H1 (cell line): ENCODE measurements around the gene CAMTA1. TPM values are rescaled to one million over a fixed set of nuclear protein-coding genes. Genes with fewer than 3 reads are reported as not detected.

Source experiments
- CTCF ChIA-PET: fragments of 300-600 bp; sonication (Branson Sonifier 250); formaldehyde crosslinking; loops from one replicate; lab custom pipeline; 2021; ENCODE audit not compliant: partially characterized antibody; lab: Charles Lee
- POLR2A ChIA-PET: fragments of 300-600 bp; sonication (Branson Sonifier 250); formaldehyde crosslinking; loops from one replicate; lab custom pipeline; 2021; ENCODE audit warnings: inconsistent platforms; ENCODE audit not compliant: partially characterized antibody; lab: Charles Lee
- DNase-seq, 2 experiments: peaks; one replicate each; pipeline versions ENCODE4 v3.0.0 to v3.0.0-alpha.2; 2010 to 2022; ENCODE audit warnings: low spot score in 2 of 2, low read depth in 1 of 2, mixed read lengths in 1 of 2
- FAIRE-seq: peaks from 2 replicates; lab custom pipeline; 2011; peaks lifted over from hg19 to GRCh38; lab: Jason Lieb, UNC
- H2AFZ ChIP-seq: 2 replicates; pipeline ENCODE4 v1.8.1; 2012; ENCODE audit warnings: low read length, inconsistent platforms
- H2AK5ac ChIP-seq: 2 replicates; pipeline ENCODE4 v1.6.1; 2013; ENCODE audit warnings: low read depth, low read length
- H2BK120ac ChIP-seq: replicated peaks from 2 replicates; pipeline ENCODE3; 2013; ENCODE audit warnings: low read depth, low read length, inconsistent platforms
- H2BK12ac ChIP-seq: 2 replicates; pipeline ENCODE4 v1.6.1; 2013; ENCODE audit warnings: low read depth, low read length
- H2BK15ac ChIP-seq: 2 replicates; pipeline ENCODE4 v1.6.1; 2013; ENCODE audit warnings: low read length
- H2BK20ac ChIP-seq: 2 replicates; pipeline ENCODE4 v1.6.1; 2013; ENCODE audit warnings: low read length
- H2BK5ac ChIP-seq: 2 replicates; pipeline ENCODE4 v1.6.1; 2013; ENCODE audit warnings: low read depth, low read length
- H3K14ac ChIP-seq: 2 replicates; pipeline ENCODE4 v1.6.1; 2013; ENCODE audit warnings: inconsistent platforms; ENCODE audit not compliant: insufficient read length
- H3K18ac ChIP-seq: 2 replicates; pipeline ENCODE4 v1.6.1; 2013; ENCODE audit warnings: low read length; ENCODE audit errors: extremely low read depth
- H3K23ac ChIP-seq: 2 replicates; pipeline ENCODE4 v1.6.1; 2013; ENCODE audit warnings: inconsistent platforms; ENCODE audit not compliant: insufficient read length
- H3K23me2 ChIP-seq: 2 replicates; pipeline ENCODE4 v1.6.1; 2013; ENCODE audit warnings: low read depth, low read length
- H3K27ac ChIP-seq: 2 replicates; pipeline ENCODE4 v1.6.1; 2011; ENCODE audit warnings: low read depth, low read length, inconsistent platforms
- H3K27me3 ChIP-seq, 4 experiments: replicated peaks in 1 of 4; 1 replicate in 1 of 4; 2 replicates in 3 of 4; pipeline versions ENCODE4 v1.6.1 to v1.8.1; 2011 to 2013; ENCODE audit warnings: low read length in 3 of 4, mild to moderate bottlenecking in 3 of 4, inconsistent platforms in 2 of 4, mixed read lengths in 2 of 4, moderate library complexity in 1 of 4; ENCODE audit not compliant: control insufficient read depth in 3 of 4, insufficient read depth in 3 of 4; ENCODE audit errors: extremely low read depth in 1 of 4
- H3K36me3 ChIP-seq, 4 experiments: 2 replicates each; pipeline versions ENCODE4 v1.6.1 to v1.8.1; 2011 to 2013; ENCODE audit warnings: mild to moderate bottlenecking in 4 of 4, low read length in 3 of 4, moderate library complexity in 2 of 4, control low read depth in 1 of 4, inconsistent platforms in 1 of 4; ENCODE audit not compliant: insufficient read depth in 4 of 4, control insufficient read depth in 2 of 4
- H3K4ac ChIP-seq: replicated peaks from 2 replicates; pipeline ENCODE3; 2013; ENCODE audit warnings: low read length, low read depth, mixed read lengths, inconsistent platforms; ENCODE audit not compliant: insufficient read length
- H3K4me1 ChIP-seq, 4 experiments: replicated peaks in 1 of 4; 1 replicate in 1 of 4; 2 replicates in 3 of 4; pipeline versions ENCODE4 v1.6.1 to v1.8.1; 2011 to 2013; ENCODE audit warnings: low read length in 3 of 4, inconsistent platforms in 2 of 4, mixed read lengths in 1 of 4; ENCODE audit not compliant: insufficient read depth in 4 of 4, control insufficient read depth in 3 of 4
- H3K4me2 ChIP-seq, 2 experiments: 2 replicates each; pipeline versions ENCODE4 v1.6.1 to v1.8.1; 2011 to 2013; ENCODE audit warnings: low read depth in 2 of 2, low read length in 2 of 2, control low read depth in 1 of 2, inconsistent platforms in 1 of 2, mild to moderate bottlenecking in 1 of 2; ENCODE audit not compliant: insufficient read depth in 1 of 2
- H3K4me3 ChIP-seq, 4 experiments: fragments of 200-600, 300-600 bp in 1 of 4; sonication (generic), shearing (Covaris generic), sonication (Bioruptor Twin) in 1 of 4; 2 replicates each; pipeline versions ENCODE4 v1.5.1 to v1.8.1; 2011 to 2016; ENCODE audit warnings: low read length in 4 of 4, low read depth in 3 of 4, control low read depth in 2 of 4, inconsistent platforms in 2 of 4, mild to moderate bottlenecking in 2 of 4, mixed read lengths in 1 of 4, moderate library complexity in 1 of 4; ENCODE audit not compliant: insufficient read depth in 2 of 4; ENCODE audit errors: extremely low read depth in 1 of 4
- H3K56ac ChIP-seq: replicated peaks from 2 replicates; pipeline ENCODE3; 2013; ENCODE audit warnings: low read depth, mild to moderate bottlenecking, mixed read lengths, low read length, inconsistent platforms; ENCODE audit not compliant: insufficient read length
- H3K79me1 ChIP-seq: 2 replicates; pipeline ENCODE4 v1.6.1; 2013; ENCODE audit warnings: low read depth, low read length, control low read depth
- H3K79me2 ChIP-seq, 2 experiments: 2 replicates each; pipeline versions ENCODE4 v1.6.1 to v1.8.1; 2012 to 2013; ENCODE audit warnings: low read length in 2 of 2, mild to moderate bottlenecking in 2 of 2, inconsistent platforms in 1 of 2; ENCODE audit not compliant: insufficient read depth in 2 of 2, control insufficient read depth in 1 of 2
- H3K9ac ChIP-seq, 4 experiments: replicated peaks in 1 of 4; 1 replicate in 1 of 4; 2 replicates in 3 of 4; pipeline versions ENCODE4 v1.6.1 to v1.8.1; 2011 to 2013; ENCODE audit warnings: low read depth in 3 of 4, low read length in 3 of 4, control low read depth in 2 of 4, mild to moderate bottlenecking in 2 of 4, moderate library complexity in 2 of 4, inconsistent platforms in 1 of 4; ENCODE audit errors: extremely low read depth in 1 of 4
- H3K9me3 ChIP-seq, 2 experiments: 2 replicates each; pipeline versions ENCODE4 v1.6.1 to v1.8.1; 2012 to 2013; ENCODE audit warnings: mild to moderate bottlenecking in 2 of 2, moderate library complexity in 2 of 2, control low read depth in 1 of 2, inconsistent platforms in 1 of 2, low read depth in 1 of 2, low read length in 1 of 2, mixed read lengths in 1 of 2; ENCODE audit not compliant: insufficient read depth in 2 of 2
- H4K20me1 ChIP-seq, 2 experiments: replicated peaks in 1 of 2; 2 replicates each; pipeline versions ENCODE3 to v1.8.1; 2011 to 2013; ENCODE audit warnings: inconsistent platforms in 2 of 2, low read length in 2 of 2, mild to moderate bottlenecking in 1 of 2; ENCODE audit not compliant: insufficient read depth in 2 of 2, control insufficient read depth in 1 of 2
- H4K5ac ChIP-seq: 2 replicates; pipeline ENCODE4 v1.6.1; 2013; ENCODE audit warnings: low read length, low read depth, mixed read lengths, inconsistent platforms; ENCODE audit not compliant: insufficient read length
- H4K8ac ChIP-seq: 2 replicates; pipeline ENCODE4 v1.8.0; 2013; ENCODE audit warnings: mild to moderate bottlenecking, moderate library complexity, low read length, inconsistent platforms; ENCODE audit not compliant: insufficient read depth; ENCODE audit errors: extremely low read depth
- H4K91ac ChIP-seq: replicated peaks from 2 replicates; pipeline ENCODE3; 2013; ENCODE audit warnings: low read length, mixed read lengths, inconsistent platforms; ENCODE audit not compliant: insufficient read length
- ATF3 ChIP-seq: IDR thresholded peaks from 2 replicates; pipeline ENCODE4 v1.6.1; 2011; ENCODE audit warnings: low read depth, mild to moderate bottlenecking, low read length; ENCODE audit not compliant: insufficient read depth
- BACH1 ChIP-seq: IDR thresholded peaks from 2 replicates; pipeline ENCODE4 v1.6.1; 2012; ENCODE audit warnings: low read length, improper control_type of control experiment
- CHD2 ChIP-seq: IDR thresholded peaks from 2 replicates; pipeline ENCODE4 v1.6.1; 2012; ENCODE audit warnings: low read length, improper control_type of control experiment
- GABPA ChIP-seq: IDR thresholded peaks from 2 replicates; pipeline ENCODE4 v1.6.1; 2011; ENCODE audit warnings: mild to moderate bottlenecking, low read length, moderate library complexity, borderline replicate concordance; ENCODE audit not compliant: insufficient read depth
- GTF2F1 ChIP-seq: IDR thresholded peaks from 2 replicates; pipeline ENCODE4 v1.6.1; 2012; ENCODE audit warnings: low read depth, low read length, improper control_type of control experiment, borderline replicate concordance
- HDAC2 ChIP-seq, 2 experiments: fragments of 300-600 bp in 1 of 2; sonication (generic) in 1 of 2; IDR thresholded peaks; 2 replicates each; pipeline ENCODE4 v1.6.1; 2011 to 2012; ENCODE audit warnings: low read depth in 2 of 2, low read length in 2 of 2, mild to moderate bottlenecking in 2 of 2, moderate library complexity in 2 of 2, borderline replicate concordance in 1 of 2, inconsistent platforms in 1 of 2
- KDM5A ChIP-seq: fragments of 200-600 bp; IDR thresholded peaks from 2 replicates; pipeline ENCODE4 v1.7.1; 2012; ENCODE audit warnings: mild to moderate bottlenecking, low read length, inconsistent platforms, mixed read lengths
- POLR2A ChIP-seq, 2 experiments: IDR thresholded peaks; 1 replicate in 1 of 2; 2 replicates in 1 of 2; pipeline ENCODE4 v1.6.1; 2011; ENCODE audit warnings: low read depth in 2 of 2, low read length in 2 of 2, mild to moderate bottlenecking in 2 of 2; ENCODE audit errors: control extremely low read depth in 1 of 2
- POLR2AphosphoS5 ChIP-seq: IDR thresholded peaks from 2 replicates; pipeline ENCODE4 v1.6.1; 2011; ENCODE audit warnings: low read depth, low read length
- SIRT6 ChIP-seq: IDR thresholded peaks from one replicate; pipeline ENCODE4 v1.7.1; 2012; ENCODE audit warnings: low read length, inconsistent platforms
- SP1 ChIP-seq: IDR thresholded peaks from 2 replicates; pipeline ENCODE4 v1.6.1; 2011; ENCODE audit warnings: low read depth, low read length
- USF2 ChIP-seq: IDR thresholded peaks from 2 replicates; pipeline ENCODE4 v1.6.1; 2011; ENCODE audit warnings: low read length, improper control_type of control experiment
- WGBS, 2 experiments: shearing (Covaris generic) in 1 of 2; methylation state at CpG; one replicate each; pipeline versions ENCODE4 v1.1.6 to v1.1.7; 2013 to 2015; ENCODE audit warnings: low lambda C conversion rate in 2 of 2, mixed read lengths in 2 of 2, inconsistent platforms in 1 of 2, low coverage in 1 of 2, missing lambda C conversion rate in 1 of 2; ENCODE audit not compliant: insufficient replicate concordance in 2 of 2, insufficient coverage in 1 of 2, insufficient read length in 1 of 2; ENCODE audit errors: extremely low coverage in 1 of 2, missing lambda C conversion rate in 1 of 2; 5-methylcytosine and 5-hydroxymethylcytosine counted together
- polyA plus RNA-seq, 7 experiments: library from polyadenylated mRNA; depleted of rRNA in 3 of 7; stranded (reverse) in 5 of 7; unstranded in 2 of 7; fragments of >200 nt in 5 of 7; fragments of 200-250 nt in 2 of 7; gene quantifications; 1 replicate in 5 of 7; 2 replicates in 1 of 7; 4 replicates in 1 of 7; pipeline versions ENCODE4 v1.2.1 to v1.2.3, GENCODE V29; 2011 to 2013; ENCODE audit warnings: missing spikeins in 2 of 7, mixed read lengths in 2 of 7
- total RNA-seq: library from RNA; stranded (reverse); fragmentation: NEBNext Ultra II Directional; extraction: Animal tissue kit (Norgen Biotek cat#: 25700); gene quantifications from 2 replicates; pipeline ENCODE4 v1.2.1, GENCODE V29; 2021

CAMTA1 gene
- total and polyA plus RNA-seq, 2 of the 8 experiments (the other 6 are each of a cell fraction or from before 2014, with no cell fraction given) = 65.0 to 119 TPM

GRCh38 chr1:7313826-7314225 is 528.6 kb downstream of the CAMTA1 start:
- Histone ChIP-seq H3K56ac (no peak overlapping the region), H3K23ac (no peak overlapping the region), H4K5ac (no peak overlapping the region), H3K18ac (no peak overlapping the region), H2BK15ac (no peak overlapping the region), H3K23me2 (no peaks in the 10 kb centered on the region), H2AFZ (no peak overlapping the region), H2AK5ac (no peak overlapping the region), H3K79me2 (no peaks in the 10 kb centered on the region), H3K79me1 (no peaks in the 10 kb centered on the region; the same call in 1 of the 2 replicates), H3K27ac (no peak overlapping the region), H3K14ac (no peak overlapping the region), H3K4ac (no peak overlapping the region), H4K91ac (no peak overlapping the region), H4K20me1 (no peaks in the 10 kb centered on the region), H2BK5ac (no peak overlapping the region), H2BK12ac (no peak overlapping the region), H3K4me3 (no peak overlapping the region), H3K9ac (no peak overlapping the region), H2BK20ac (no peak overlapping the region), H3K9me3 (no peaks in the 10 kb centered on the region), H3K36me3 (no peaks in the 10 kb centered on the region), H3K4me1 (no peaks in the 10 kb centered on the region), H2BK120ac (no peak overlapping the region), H4K8ac (no peak overlapping the region), H3K4me2 (no peak overlapping the region), H3K27me3 (no peaks in the 10 kb centered on the region)
- 91% methylated on average over 5 of the region's 5 CpGs; no CpG with 5 or more reads in 1 of the 2 experiments for WGBS, 2 experiments
- no peak for FAIRE-seq
- POLR2A ChIA-PET = no interaction called here
- TF ChIP-seq POLR2A (IDR thresholded peaks at IDR 0.05; ENCODE audit: control extremely low read depth in 1 of 2, low read depth in 2 of 2, low read length in 2 of 2) (no peak), HDAC2 (IDR thresholded peaks at IDR 0.05; ENCODE audit: borderline replicate concordance in 1 of 2, low read depth in 2 of 2, low read length in 2 of 2) (no peak), USF2 (no peak), CHD2 (no peak), SIRT6 (no peak), KDM5A (no peak), ATF3 (no peak), BACH1 (no peak), POLR2AphosphoS5 (no peak), GABPA (no peak), GTF2F1 (no peak), SP1 (no peak)
- CTCF ChIA-PET = interaction anchor here (1.1 kb wide), 1 partner anchor 226 kb away, joined by 3 read pairs; no protein-coding TSS in a partner anchor
- DNase-seq = no peak
